Measurements from ENCODE around the gene PROK1. TPM values are rescaled to one million over a fixed set of nuclear protein-coding genes. Genes with fewer than 3 reads are reported as not detected.
"Not testable (repeated sequence)": the region's sequence is repeated elsewhere in the genome, so short reads cannot be mapped to it uniquely, and the experiment has no call there.

PROK1 gene
- total and polyA plus RNA-seq, 5 donors = 0.93 to 2.6 (median 1.3) TPM; not detected in 2

DNA sequence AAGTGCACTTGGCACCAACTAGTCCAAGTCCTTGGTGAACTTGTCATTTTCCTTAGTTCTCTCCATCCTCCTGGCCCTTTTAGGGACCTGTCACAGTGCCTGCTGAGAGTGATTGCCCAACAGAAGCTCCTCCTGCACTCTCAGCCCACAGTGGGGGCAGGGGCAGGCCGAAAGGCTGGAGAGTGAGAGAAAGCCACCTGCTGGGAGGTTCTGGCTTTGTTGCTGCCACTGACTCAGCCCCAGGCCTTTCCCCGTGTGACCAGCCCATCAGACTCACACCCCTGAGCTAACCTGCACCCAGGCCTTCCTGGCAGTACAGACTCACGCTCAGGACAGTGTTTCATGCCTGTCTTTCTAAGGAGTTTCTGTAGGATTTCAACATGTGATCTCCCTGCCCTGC is 17.1 kb upstream of the PROK1 start:
- DNase-seq (peak; percentile 65 to 78 (median 74)), ATAC-seq (peak; percentile 74 to 83)
- WGBS = 40% methylated on average over 3 of the region's 3 CpGs
- Histone ChIP-seq H3K27ac (ENCODE audit: low read length) (no peak overlapping the region), H3K27me3 (ENCODE audit: control insufficient read depth, insufficient read depth) (no peaks in the 10 kb centered on the region), H3K9me3 (ENCODE audit: control insufficient read depth, low read length) (no peaks in the 10 kb centered on the region), H3K4me3 (ENCODE audit: low read length) (no peak overlapping the region), H3K4me1 (ENCODE audit: control insufficient read depth, insufficient read depth, low read length) (peaks cover 4% of the 10 kb centered on the region)
- intact Hi-C loops (cut with DNase I) = no loop called here

DNA sequence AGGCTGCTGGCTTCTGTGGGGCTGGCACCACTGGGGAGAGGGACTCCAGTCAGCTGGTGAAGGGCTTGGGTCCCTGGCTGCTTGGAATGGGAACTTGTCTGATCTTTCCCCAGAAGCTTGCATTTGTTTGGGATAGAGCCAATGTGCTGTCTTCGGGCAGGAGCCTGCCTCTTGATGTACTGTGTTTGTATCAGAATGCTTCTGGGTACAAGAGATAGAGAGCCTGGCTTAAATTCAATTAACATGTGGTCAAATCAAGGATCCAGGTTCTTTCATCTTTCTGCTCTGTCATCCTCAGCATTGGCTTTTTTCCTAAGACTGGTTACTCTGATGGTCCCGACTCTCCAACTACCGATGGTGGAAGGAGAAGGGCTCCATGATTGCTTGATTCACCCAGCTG is 16.0 kb upstream of the PROK1 start:
- 25% methylated on average over 3 of the region's 3 CpGs for WGBS
- peak; percentile 19 to 39 for ATAC-seq
- intact Hi-C loops (cut with DNase I) = no loop called here

DNA sequence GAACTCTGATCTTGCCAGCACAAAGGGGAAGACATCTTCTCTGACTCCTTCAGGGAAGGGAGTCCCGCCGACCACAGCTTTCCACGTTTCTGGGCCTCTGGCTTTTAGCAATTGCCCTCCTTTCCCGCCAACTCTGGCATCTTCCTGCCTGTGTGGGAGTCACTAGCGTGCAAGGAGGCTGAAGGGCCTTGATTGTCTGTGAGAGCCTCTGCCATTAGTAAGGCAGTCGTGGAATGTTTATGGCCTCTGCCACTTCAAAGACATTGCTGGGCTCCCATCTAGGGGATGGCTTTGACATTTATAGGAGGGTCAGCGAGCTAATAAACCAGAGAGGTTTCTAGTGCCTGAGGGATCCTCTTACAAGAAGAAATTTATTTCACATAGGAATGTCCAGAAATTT is 14.3 kb upstream of the PROK1 start:
- Histone ChIP-seq H3K4me3 (ENCODE audit: low read length) (no peak overlapping the region), H3K27ac (ENCODE audit: low read length) (no peak overlapping the region), H3K9me3 (ENCODE audit: control insufficient read depth, low read length) (no peaks in the 10 kb centered on the region), H3K4me1 (ENCODE audit: control insufficient read depth, insufficient read depth, low read length) (peaks cover 4% of the 10 kb centered on the region), H3K27me3 (ENCODE audit: control insufficient read depth, insufficient read depth) (no peaks in the 10 kb centered on the region)
- WGBS = 62% methylated on average over 7 of the region's 7 CpGs
- intact Hi-C loops (cut with DNase I) = no loop called here
- ATAC-seq = no peak
- no peak for DNase-seq

More for the DNA sequence above, 16.0 kb upstream of the PROK1 start:
- Histone ChIP-seq H3K4me3 (ENCODE audit: low read length) (no peak overlapping the region), H3K27ac (ENCODE audit: low read length) (no peak overlapping the region), H3K9me3 (ENCODE audit: control insufficient read depth, low read length) (no peaks in the 10 kb centered on the region), H3K27me3 (ENCODE audit: control insufficient read depth, insufficient read depth) (no peaks in the 10 kb centered on the region), H3K4me1 (ENCODE audit: control insufficient read depth, insufficient read depth, low read length) (peaks cover 4% of the 10 kb centered on the region)
- DNase-seq = no peak

DNA sequence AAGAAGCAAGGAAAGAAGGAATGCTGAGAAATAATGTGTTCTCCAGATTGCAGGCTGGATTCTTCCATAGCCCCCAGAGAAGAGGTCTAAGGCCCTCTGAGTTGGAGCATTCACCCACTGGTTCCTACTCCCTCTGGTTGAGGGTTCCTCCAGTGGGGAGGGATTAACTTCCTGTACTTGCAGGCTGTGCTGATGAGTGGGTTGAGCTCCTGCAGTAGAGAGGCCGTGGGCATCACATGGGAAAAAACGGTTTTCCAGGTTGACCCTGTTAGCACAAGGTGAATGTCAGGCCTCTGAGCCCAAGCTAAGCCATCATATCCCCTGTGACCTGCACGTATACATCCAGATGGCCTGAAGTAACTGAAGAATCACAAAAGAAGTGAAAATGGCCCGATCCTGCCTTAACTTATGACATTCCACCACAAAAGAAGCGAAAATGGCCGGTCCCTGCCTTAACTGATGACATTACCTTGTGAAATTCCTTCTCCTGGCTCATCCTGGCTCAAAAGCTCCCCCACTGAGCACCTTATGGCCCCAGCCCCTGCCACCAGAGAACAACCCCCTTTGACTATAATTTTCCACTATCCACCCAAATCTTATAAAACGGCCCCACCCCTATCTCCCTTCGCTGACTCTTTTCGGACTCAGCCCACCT is 13.2 kb upstream of the PROK1 start:
- DNase-seq; H3K27ac ChIP-seq (ENCODE audit: low read length); intact Hi-C loops (cut with DNase I); H3K4me1 ChIP-seq (ENCODE audit: control insufficient read depth, insufficient read depth, low read length); H3K9me3 ChIP-seq (ENCODE audit: control insufficient read depth, low read length); H3K27me3 ChIP-seq (ENCODE audit: control insufficient read depth, insufficient read depth); ATAC-seq; H3K4me3 ChIP-seq (ENCODE audit: low read length): not testable (repeated sequence)
- 79% methylated on average over 9 of the region's 9 CpGs for WGBS

- Histone ChIP-seq H3K4me1 (ENCODE audit: control insufficient read depth, insufficient read depth, low read length) (peaks cover 4% of the 10 kb centered on the region), H3K27ac (ENCODE audit: low read length) (no peak overlapping the region), H3K9me3 (ENCODE audit: control insufficient read depth, low read length) (no peaks in the 10 kb centered on the region), H3K27me3 (ENCODE audit: control insufficient read depth, insufficient read depth) (no peaks in the 10 kb centered on the region), H3K4me3 (ENCODE audit: low read length) (no peak overlapping the region)
- DNase-seq (no peak), ATAC-seq (no peak)
- 62% methylated on average over 4 of the region's 4 CpGs for WGBS
- intact Hi-C loops (cut with DNase I) = no loop called here
These were observed 12.1 kb upstream of the PROK1 start for GRCh38 chr1:110438893-110439292.

GRCh38 chr1:110439873-110440272 is 11.1 kb upstream of the PROK1 start:
- H3K27me3 ChIP-seq (ENCODE audit: control insufficient read depth, insufficient read depth); H3K9me3 ChIP-seq (ENCODE audit: control insufficient read depth, low read length); H3K27ac ChIP-seq (ENCODE audit: low read length); ATAC-seq; intact Hi-C loops (cut with DNase I); H3K4me3 ChIP-seq (ENCODE audit: low read length); DNase-seq; H3K4me1 ChIP-seq (ENCODE audit: control insufficient read depth, insufficient read depth, low read length): not testable (repeated sequence)
- 82% methylated on average over 3 of the region's 3 CpGs for WGBS

GRCh38 chr1:110440877-110441276 is 10.1 kb upstream of the PROK1 start:
- H3K9me3 ChIP-seq (ENCODE audit: control insufficient read depth, low read length) = no peaks in the 10 kb centered on the region
- peak; percentile 50 to 64 for ATAC-seq
- DNase-seq = peak in 2 of 3 donors; percentile 67 to 74
- intact Hi-C loops (cut with DNase I) = no loop called here
- H3K4me3 ChIP-seq (ENCODE audit: low read length) = no peak overlapping the region
- H3K4me1 ChIP-seq (ENCODE audit: control insufficient read depth, insufficient read depth, low read length) = no peaks in the 10 kb centered on the region
- WGBS = 35% methylated on average over 3 of the region's 3 CpGs
- no peaks in the 10 kb centered on the region for H3K27me3 ChIP-seq (ENCODE audit: control insufficient read depth, insufficient read depth)
- no peak overlapping the region for H3K27ac ChIP-seq (ENCODE audit: low read length)

DNA sequence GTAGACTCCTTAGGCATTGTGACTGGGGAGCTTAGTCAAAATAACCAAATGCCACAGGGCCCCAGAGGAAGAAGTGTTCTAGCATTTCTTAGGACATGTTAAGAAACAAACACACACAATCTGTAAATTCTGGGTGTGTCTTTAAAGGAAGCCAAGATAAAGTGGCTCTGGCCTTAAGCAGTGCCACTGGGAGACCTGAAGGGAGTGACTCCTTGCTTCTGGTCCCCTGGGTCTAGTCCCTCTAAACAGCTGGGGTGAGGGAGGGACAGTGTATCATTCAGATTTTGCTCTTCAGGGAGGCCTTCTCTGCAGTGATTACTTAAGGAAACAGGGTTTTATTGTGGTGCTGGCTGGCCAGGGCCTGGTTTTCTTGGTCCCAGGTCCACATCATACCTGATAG is 9.1 kb upstream of the PROK1 start:
- no peaks in the 10 kb centered on the region for H3K4me1 ChIP-seq (ENCODE audit: control insufficient read depth, insufficient read depth, low read length)
- H3K27me3 ChIP-seq (ENCODE audit: control insufficient read depth, insufficient read depth) = no peaks in the 10 kb centered on the region
- no peaks in the 10 kb centered on the region for H3K9me3 ChIP-seq (ENCODE audit: control insufficient read depth, low read length)
- no peak for DNase-seq
- H3K4me3 ChIP-seq (ENCODE audit: low read length) = no peak overlapping the region
- no peak overlapping the region for H3K27ac ChIP-seq (ENCODE audit: low read length)
- peak; percentile 25 to 61 for ATAC-seq
- intact Hi-C loops (cut with DNase I) = no loop called here

- intact Hi-C loops (cut with DNase I) = no loop called here
These were observed 7.5 kb upstream of the PROK1 start for GRCh38 chr1:110443451-110443850.

DNA sequence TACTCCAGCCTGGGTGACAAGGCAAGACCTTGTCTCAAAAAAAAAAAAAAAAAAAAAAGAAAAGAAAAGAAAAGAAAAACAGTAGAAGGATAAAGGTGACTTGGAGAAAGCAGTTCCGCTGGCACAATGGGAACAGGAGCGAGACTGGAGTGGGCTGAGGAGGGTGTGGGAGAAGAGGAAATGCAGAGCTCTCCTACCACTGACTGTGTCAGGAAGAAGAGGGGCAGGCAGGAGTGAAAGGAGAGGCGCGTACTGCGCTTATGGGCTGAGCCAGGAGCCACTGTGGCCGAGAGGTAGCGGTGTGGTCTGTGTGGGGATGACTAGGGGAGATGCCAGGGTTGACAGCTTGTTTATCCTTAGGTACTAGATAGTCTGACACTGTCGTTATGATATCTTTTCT is 6.4 kb upstream of the PROK1 start:
- WGBS = 66% methylated on average over 8 of the region's 8 CpGs

More at GRCh38 chr1:110443451-110443850, 7.5 kb upstream of the PROK1 start:
- Histone ChIP-seq H3K27ac (ENCODE audit: low read length) (no peak overlapping the region), H3K4me3 (ENCODE audit: low read length) (no peak overlapping the region), H3K9me3 (ENCODE audit: control insufficient read depth, low read length) (no peaks in the 10 kb centered on the region), H3K27me3 (ENCODE audit: control insufficient read depth, insufficient read depth) (no peaks in the 10 kb centered on the region), H3K4me1 (ENCODE audit: control insufficient read depth, insufficient read depth, low read length) (no peaks in the 10 kb centered on the region)
- DNase-seq (no peak), ATAC-seq (no peak)
- 76% methylated on average over 8 of the region's 8 CpGs for WGBS

GRCh38 chr1:110449661-110450651 is 993 bp upstream of the PROK1 start:
- H3K4me3 ChIP-seq (ENCODE audit: low read length) = no peak overlapping the region
- H3K27ac ChIP-seq (ENCODE audit: low read length) = no peak overlapping the region
- DNase-seq (no peak), ATAC-seq (no peak)
- 39% methylated on average over 12 of the region's 12 CpGs for WGBS
- H3K4me1 ChIP-seq (ENCODE audit: control insufficient read depth, insufficient read depth, low read length) = no peaks in the 10 kb centered on the region
- no peaks in the 10 kb centered on the region for H3K9me3 ChIP-seq (ENCODE audit: control insufficient read depth, low read length)
- no peaks in the 10 kb centered on the region for H3K27me3 ChIP-seq (ENCODE audit: control insufficient read depth, insufficient read depth)
- intact Hi-C loops (cut with DNase I) = loop anchor here in 1 of 4 donors (5.0 kb wide), 1 partner anchor 33 kb away; no protein-coding TSS in a partner anchor

More for the DNA sequence above, 6.4 kb upstream of the PROK1 start:
- Histone ChIP-seq H3K4me3 (ENCODE audit: low read length) (no peak overlapping the region), H3K9me3 (ENCODE audit: control insufficient read depth, low read length) (no peaks in the 10 kb centered on the region), H3K27me3 (ENCODE audit: control insufficient read depth, insufficient read depth) (no peaks in the 10 kb centered on the region), H3K4me1 (ENCODE audit: control insufficient read depth, insufficient read depth, low read length) (no peaks in the 10 kb centered on the region), H3K27ac (ENCODE audit: low read length) (no peak overlapping the region)
- no peak for ATAC-seq
- no peak for DNase-seq
- intact Hi-C loops (cut with DNase I) = no loop called here

All from right cardiac atrium (tissue), 5 donors.